H9 (cell line): ENCODE results near the gene NCAPG. TPM values are rescaled to one million over a fixed set of nuclear protein-coding genes. Genes with fewer than 3 reads are reported as not detected.
A peak's percentile ranks its signal among the peaks of the same experiment; 100 is the strongest.

ENCODE experiments used
- DNase-seq: peaks from one replicate; pipeline ENCODE4 v3.0.0-alpha.2; 2017
- H2AFZ ChIP-seq: one replicate; pipeline ENCODE4 v1.6.1; 2013; ENCODE audit warnings: mild to moderate bottlenecking, low read length, control low read depth, moderate library complexity
- H2AK5ac ChIP-seq: 2 replicates; pipeline ENCODE4 v1.6.1; 2013; ENCODE audit warnings: low read length, control low read depth, mixed read lengths; ENCODE audit not compliant: insufficient read length
- H2BK120ac ChIP-seq: one replicate; pipeline ENCODE4 v1.6.1; 2013; ENCODE audit warnings: low read depth, mild to moderate bottlenecking, low read length, control low read depth, inconsistent platforms; ENCODE audit not compliant: poor library complexity, severe bottlenecking
- H2BK12ac ChIP-seq: 2 replicates; pipeline ENCODE4 v1.6.1; 2013; ENCODE audit warnings: low read length, control low read depth, mixed read lengths, low read depth; ENCODE audit not compliant: insufficient read length
- H2BK15ac ChIP-seq: 2 replicates; pipeline ENCODE4 v1.6.1; 2013; ENCODE audit warnings: low read depth, low read length, control low read depth
- H2BK20ac ChIP-seq: one replicate; pipeline ENCODE4 v1.6.1; 2013; ENCODE audit warnings: low read depth, mild to moderate bottlenecking, low read length, control low read depth, inconsistent platforms; ENCODE audit not compliant: poor library complexity, severe bottlenecking
- H2BK5ac ChIP-seq: 2 replicates; pipeline ENCODE4 v1.6.1; 2013; ENCODE audit warnings: low read length, control low read depth, mixed read lengths; ENCODE audit not compliant: insufficient read length
- H3K14ac ChIP-seq: 2 replicates; pipeline ENCODE4 v1.6.1; 2013; ENCODE audit warnings: low read length, control low read depth; ENCODE audit not compliant: insufficient read depth
- H3K18ac ChIP-seq: 2 replicates; pipeline ENCODE4 v1.6.1; 2013; ENCODE audit warnings: low read depth, mild to moderate bottlenecking, mixed read lengths, low read length, control low read depth; ENCODE audit not compliant: insufficient read length
- H3K23ac ChIP-seq: 2 replicates; pipeline ENCODE4 v1.6.1; 2013; ENCODE audit warnings: low read length, control low read depth, mixed read lengths, low read depth; ENCODE audit not compliant: insufficient read length
- H3K23me2 ChIP-seq: 2 replicates; pipeline ENCODE4 v1.6.1; 2013; ENCODE audit warnings: low read depth, mild to moderate bottlenecking, mixed read lengths, low read length, control low read depth; ENCODE audit not compliant: insufficient read length, poor library complexity, severe bottlenecking
- H3K27ac ChIP-seq: 2 replicates; pipeline ENCODE4 v1.5.1; 2013; ENCODE audit warnings: low read length, control low read depth, mixed read lengths, low read depth; ENCODE audit not compliant: insufficient read length
- H3K27me3 ChIP-seq: 2 replicates; pipeline ENCODE4 v1.6.1; 2013; ENCODE audit warnings: low read length, control low read depth, inconsistent platforms; ENCODE audit not compliant: insufficient read depth
- H3K4ac ChIP-seq: 2 replicates; pipeline ENCODE4 v1.6.1; 2013; ENCODE audit warnings: low read depth, mild to moderate bottlenecking, control low read depth, inconsistent platforms, low read length, moderate library complexity
- H3K4me1 ChIP-seq: 2 replicates; pipeline ENCODE4 v1.6.1; 2013; ENCODE audit warnings: low read length, control low read depth, inconsistent platforms; ENCODE audit not compliant: insufficient read depth
- H3K4me2 ChIP-seq: 2 replicates; pipeline ENCODE4 v1.6.1; 2013; ENCODE audit warnings: low read length, control low read depth, mixed read lengths; ENCODE audit not compliant: insufficient read length, insufficient read depth
- H3K56ac ChIP-seq: 2 replicates; pipeline ENCODE4 v1.6.1; 2013; ENCODE audit warnings: low read depth, mild to moderate bottlenecking, mixed read lengths, low read length, control low read depth; ENCODE audit not compliant: insufficient read length
- H3K79me1 ChIP-seq: 2 replicates; pipeline ENCODE4 v1.6.1; 2013; ENCODE audit warnings: low read depth, mild to moderate bottlenecking, moderate library complexity, low read length, control low read depth, inconsistent platforms; ENCODE audit not compliant: insufficient read depth, poor library complexity, severe bottlenecking
- H3K79me2 ChIP-seq: 2 replicates; pipeline ENCODE4 v1.6.1; 2013; ENCODE audit warnings: low read length, control low read depth, inconsistent platforms; ENCODE audit not compliant: insufficient read depth
- H3K9ac ChIP-seq: 2 replicates; pipeline ENCODE4 v1.6.1; 2013; ENCODE audit warnings: low read length, control low read depth, mixed read lengths; ENCODE audit not compliant: insufficient read length; ENCODE audit errors: extremely low read depth
- H3K9me3 ChIP-seq: one replicate; pipeline ENCODE4 v1.6.1; 2013; ENCODE audit warnings: low read depth, low read length, inconsistent platforms; ENCODE audit not compliant: control insufficient read depth
- H3T11ph ChIP-seq: one replicate; pipeline ENCODE4 v1.6.1; 2013; ENCODE audit warnings: mild to moderate bottlenecking, low read length, control low read depth, inconsistent platforms
- H4K20me1 ChIP-seq: one replicate; pipeline ENCODE4 v1.6.1; 2013; ENCODE audit not compliant: control insufficient read depth, insufficient read length, insufficient read depth
- H4K5ac ChIP-seq: 2 replicates; pipeline ENCODE4 v1.6.1; 2013; ENCODE audit warnings: low read depth, mild to moderate bottlenecking, mixed read lengths, low read length, control low read depth; ENCODE audit not compliant: insufficient read length
- H4K8ac ChIP-seq: replicated peaks from 2 replicates; pipeline ENCODE4 v1.6.1; 2013; ENCODE audit warnings: low read length, control low read depth, mixed read lengths, low read depth; ENCODE audit not compliant: insufficient read length
- H4K91ac ChIP-seq: 2 replicates; pipeline ENCODE4 v1.6.1; 2013; ENCODE audit warnings: low read depth, mild to moderate bottlenecking, moderate library complexity, mixed read lengths, low read length, control low read depth; ENCODE audit not compliant: insufficient read length
- H3K27ac Mint-ChIP-seq, 3 experiments: 2 replicates in 2 of 3; 3 replicates in 1 of 3; pipeline ENCODE4 v1.8.0; 2020 to 2021; ENCODE audit warnings: mixed read lengths in 3 of 3, mild to moderate bottlenecking in 1 of 3, moderate library complexity in 1 of 3
- H3K27me3 Mint-ChIP-seq: 2 replicates; pipeline ENCODE4 v1.8.0; 2021; ENCODE audit warnings: low read depth, mild to moderate bottlenecking, moderate library complexity, mixed read lengths
- H3K36me3 Mint-ChIP-seq, 3 experiments: 2 replicates in 2 of 3; 3 replicates in 1 of 3; pipeline ENCODE4 v1.8.0; 2020 to 2021; ENCODE audit warnings: low read depth in 3 of 3, mixed read lengths in 3 of 3; ENCODE audit not compliant: insufficient read depth in 1 of 3
- H3K4me1 Mint-ChIP-seq, 2 experiments: 2 replicates each; pipeline ENCODE4 v1.8.0; 2020; ENCODE audit warnings: mixed read lengths in 2 of 2
- H3K4me3 Mint-ChIP-seq, 2 experiments: 2 replicates in 1 of 2; 3 replicates in 1 of 2; pipeline ENCODE4 v1.8.0; 2020 to 2021; ENCODE audit warnings: mild to moderate bottlenecking in 2 of 2, mixed read lengths in 2 of 2, moderate library complexity in 1 of 2
- H3K9me3 Mint-ChIP-seq, 2 experiments: 2 replicates in 1 of 2; 3 replicates in 1 of 2; pipeline ENCODE4 v1.8.0; 2020; ENCODE audit warnings: mild to moderate bottlenecking in 2 of 2, mixed read lengths in 2 of 2, moderate library complexity in 1 of 2
- WGBS: extraction: QIAGEN DNeasy Blood & Tissue Kit; methylation state at CpG from one replicate; pipeline ENCODE4 v1.1.7; 2013; ENCODE audit warnings: missing lambda C conversion rate, low lambda C conversion rate, mixed read lengths; ENCODE audit not compliant: insufficient read length; ENCODE audit errors: extremely low coverage; 5-methylcytosine and 5-hydroxymethylcytosine counted together
- total RNA-seq: library from RNA; stranded (reverse); gene quantifications from 2 replicates; pipeline ENCODE4 v1.2.1, GENCODE V29; 2021
- TF ChIP-seq, protein P1 (sequence below): fragments of 200-600 bp; sonication (generic); conservative IDR thresholded peaks from 3 replicates; pipeline ENCODE4 v1.8.0; 2021; ENCODE audit warnings: antibody characterized with exemption, mild to moderate bottlenecking

The NCAPG gene
- total RNA-seq, 1 experiment from 2014 or later = 48.8 TPM

- Histone ChIP-seq H2BK12ac (no peak overlapping the region), H3K9ac (no peak overlapping the region), H3K23ac (no peak overlapping the region), H2AFZ (no peak overlapping the region), H3K56ac (no peak overlapping the region), H3K79me1 (no peaks in the 10 kb centered on the region), H3K23me2 (peaks cover 3% of the 10 kb centered on the region), H3K4me1 (peaks cover 2% of the 10 kb centered on the region; the same call in 1 of the 2 replicates), H3K27ac (no peak overlapping the region), H2BK120ac (no peak overlapping the region), H2BK20ac (no peak overlapping the region), H3K4me2 (no peak overlapping the region), H4K91ac (no peak overlapping the region), H3K14ac (no peak overlapping the region), H4K8ac (no peak overlapping the region), H4K5ac (no peak overlapping the region), H2BK5ac (no peak overlapping the region), H3K79me2 (peaks cover 26% of the 10 kb centered on the region; the same call in 1 of the 2 replicates), H3K27me3 (no peaks in the 10 kb centered on the region), H3K4ac (no peak overlapping the region), H3K18ac (no peak overlapping the region), H3K9me3 (no peaks in the 10 kb centered on the region), H4K20me1 (no peaks in the 10 kb centered on the region), H2BK15ac (no peak overlapping the region), H2AK5ac (no peak overlapping the region), H3T11ph (no peak overlapping the region)
- Mint-ChIP-seq H3K4me3 (no peak overlapping the region), H3K36me3 (peaks cover 38 to 75% (median 55%) of the 10 kb centered on the region in 3 experiments), H3K27ac (peak overlapping the region in 1 of 3 experiments; percentile 35; a peak in 1 of 7 replicates), H3K4me1 (peaks cover 23 to 24% of the 10 kb centered on the region in 2 experiments), H3K9me3 (peaks cover 0 to 6% of the 10 kb centered on the region in 2 experiments; a peak in 1 of 5 replicates), H3K27me3 (no peaks in the 10 kb centered on the region)
- TF ChIP-seq, protein P1, sequence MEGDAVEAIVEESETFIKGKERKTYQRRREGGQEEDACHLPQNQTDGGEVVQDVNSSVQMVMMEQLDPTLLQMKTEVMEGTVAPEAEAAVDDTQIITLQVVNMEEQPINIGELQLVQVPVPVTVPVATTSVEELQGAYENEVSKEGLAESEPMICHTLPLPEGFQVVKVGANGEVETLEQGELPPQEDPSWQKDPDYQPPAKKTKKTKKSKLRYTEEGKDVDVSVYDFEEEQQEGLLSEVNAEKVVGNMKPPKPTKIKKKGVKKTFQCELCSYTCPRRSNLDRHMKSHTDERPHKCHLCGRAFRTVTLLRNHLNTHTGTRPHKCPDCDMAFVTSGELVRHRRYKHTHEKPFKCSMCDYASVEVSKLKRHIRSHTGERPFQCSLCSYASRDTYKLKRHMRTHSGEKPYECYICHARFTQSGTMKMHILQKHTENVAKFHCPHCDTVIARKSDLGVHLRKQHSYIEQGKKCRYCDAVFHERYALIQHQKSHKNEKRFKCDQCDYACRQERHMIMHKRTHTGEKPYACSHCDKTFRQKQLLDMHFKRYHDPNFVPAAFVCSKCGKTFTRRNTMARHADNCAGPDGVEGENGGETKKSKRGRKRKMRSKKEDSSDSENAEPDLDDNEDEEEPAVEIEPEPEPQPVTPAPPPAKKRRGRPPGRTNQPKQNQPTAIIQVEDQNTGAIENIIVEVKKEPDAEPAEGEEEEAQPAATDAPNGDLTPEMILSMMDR = no peak
- DNase-seq = no peak
- no CpG with 5 or more reads among the region's 3 CpGs for WGBS
Measured at GRCh38 chr4:17805580-17806155, 5.1 kb upstream of the NCAPG start.
